MM.1S (cell line): ENCODE measurements around the gene FBLN1.

Experiments
- DNase-seq: peaks from one replicate; pipeline ENCODE4 v3.0.0-alpha.2; 2015
- H2AFZ ChIP-seq: fragments of 300-600 bp; sonication (generic); 2 replicates; pipeline ENCODE4 v1.6.0; 2016; ENCODE audit warnings: antibody characterized with exemption, low read length
- H3F3A ChIP-seq: fragments of 300-600 bp; sonication (generic); 2 replicates; pipeline ENCODE4 v1.6.1; 2016; ENCODE audit warnings: mild to moderate bottlenecking, antibody characterized with exemption, low read length, moderate library complexity, mixed read lengths; ENCODE audit not compliant: insufficient read depth
- H3K27ac ChIP-seq: fragments of 300-600 bp; sonication (generic); 2 replicates; pipeline ENCODE4 v1.5.1; 2016; ENCODE audit warnings: mild to moderate bottlenecking, low read length
- H3K27me3 ChIP-seq: fragments of 300-600 bp; sonication (generic); replicated peaks from 2 replicates; pipeline ENCODE4 v1.6.0; 2016; ENCODE audit warnings: low read length; ENCODE audit not compliant: insufficient read depth
- H3K36me3 ChIP-seq: fragments of 300-600 bp; sonication (generic); replicated peaks from 2 replicates; pipeline ENCODE4 v1.6.1; 2016; ENCODE audit warnings: mild to moderate bottlenecking, low read length, mixed read lengths; ENCODE audit not compliant: insufficient read depth
- H3K4me1 ChIP-seq: fragments of 300-600 bp; sonication (generic); 2 replicates; pipeline ENCODE4 v1.6.1; 2016; ENCODE audit warnings: low read length, mixed read lengths
- H3K4me2 ChIP-seq: fragments of 300-600 bp; sonication (generic); 2 replicates; pipeline ENCODE4 v1.6.0; 2016; ENCODE audit warnings: low read depth, low read length
- H3K4me3 ChIP-seq: fragments of 300-600 bp; sonication (generic); 2 replicates; pipeline ENCODE4 v1.5.1; 2016; ENCODE audit warnings: low read length, mixed read lengths
- H3K79me2 ChIP-seq: fragments of 300-600 bp; sonication (generic); 2 replicates; pipeline ENCODE4 v1.6.1; 2016; ENCODE audit warnings: mixed run types, low read length, mixed read lengths
- H3K9ac ChIP-seq: fragments of 300-600 bp; sonication (generic); 2 replicates; pipeline ENCODE4 v1.6.1; 2016; ENCODE audit warnings: low read length, mixed read lengths
- H3K9me2 ChIP-seq: fragments of 300-600 bp; sonication (generic); replicated peaks from 2 replicates; pipeline ENCODE4 v1.6.1; 2016; ENCODE audit warnings: mild to moderate bottlenecking, low read length, mixed read lengths; ENCODE audit not compliant: insufficient read depth
- H3K9me3 ChIP-seq: fragments of 300-600 bp; sonication (generic); replicated peaks from 2 replicates; pipeline ENCODE4 v1.6.1; 2016; ENCODE audit warnings: mild to moderate bottlenecking, low read length, mixed read lengths; ENCODE audit not compliant: insufficient read depth
- H4K20me1 ChIP-seq: fragments of 300-600 bp; sonication (generic); 2 replicates; pipeline ENCODE4 v1.6.1; 2016; ENCODE audit warnings: mild to moderate bottlenecking, low read length, moderate library complexity, mixed read lengths; ENCODE audit not compliant: insufficient read depth
- EZH2 ChIP-seq: fragments of 300-600 bp; sonication (generic); optimal IDR thresholded peaks from 2 replicates; pipeline ENCODE3; 2017; ENCODE audit warnings: low read depth, mild to moderate bottlenecking, antibody characterized with exemption, low read length, mixed read lengths
- EZH2phosphoT487 ChIP-seq: fragments of 300-600 bp; sonication (generic); IDR thresholded peaks from 2 replicates; pipeline ENCODE4 v1.6.1; 2018; ENCODE audit warnings: antibody characterized with exemption, low read length
- TF ChIP-seq, protein P1 (sequence below): fragments of 300-600 bp; sonication (generic); IDR thresholded peaks from 2 replicates; pipeline ENCODE4 v1.5.1; 2016; ENCODE audit warnings: antibody characterized with exemption, low read length, mixed read lengths

FBLN1 gene

DNA sequence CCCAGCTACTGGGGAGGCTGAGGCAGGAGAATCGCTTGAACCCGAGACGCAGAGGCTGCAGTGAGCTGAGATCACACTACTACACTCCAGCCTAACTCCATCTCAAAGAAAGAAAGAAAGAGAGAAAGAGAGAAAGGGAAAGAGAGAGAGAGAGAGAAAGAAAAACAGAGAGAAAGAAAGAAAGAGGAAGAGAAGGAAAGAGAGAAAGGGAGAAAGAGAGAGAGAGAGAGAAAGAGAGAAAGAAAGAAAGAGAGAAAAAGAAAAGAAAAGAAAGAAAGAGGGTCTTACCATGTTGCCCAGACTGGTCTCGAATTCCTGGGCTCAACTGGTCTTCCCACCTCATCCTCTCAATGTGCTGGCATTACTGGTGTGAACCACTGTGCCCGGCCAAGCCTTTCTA, 22.3 kb downstream of the FBLN1 start:
- Histone ChIP-seq H2AFZ (no peak overlapping the region), H3K4me2 (no peak overlapping the region), H3K9ac (no peak overlapping the region), H3K4me3 (no peak overlapping the region), H3K4me1 (no peaks in the 10 kb centered on the region), H4K20me1 (no peaks in the 10 kb centered on the region), H3K9me2 (no peaks in the 10 kb centered on the region), H3K27ac (no peak overlapping the region), H3K36me3 (no peaks in the 10 kb centered on the region), H3K79me2 (no peaks in the 10 kb centered on the region), H3F3A (no peaks in the 10 kb centered on the region), H3K9me3 (no peaks in the 10 kb centered on the region), H3K27me3 (peaks cover 95% of the 10 kb centered on the region)
- no peak for DNase-seq
- TF ChIP-seq, protein P1, sequence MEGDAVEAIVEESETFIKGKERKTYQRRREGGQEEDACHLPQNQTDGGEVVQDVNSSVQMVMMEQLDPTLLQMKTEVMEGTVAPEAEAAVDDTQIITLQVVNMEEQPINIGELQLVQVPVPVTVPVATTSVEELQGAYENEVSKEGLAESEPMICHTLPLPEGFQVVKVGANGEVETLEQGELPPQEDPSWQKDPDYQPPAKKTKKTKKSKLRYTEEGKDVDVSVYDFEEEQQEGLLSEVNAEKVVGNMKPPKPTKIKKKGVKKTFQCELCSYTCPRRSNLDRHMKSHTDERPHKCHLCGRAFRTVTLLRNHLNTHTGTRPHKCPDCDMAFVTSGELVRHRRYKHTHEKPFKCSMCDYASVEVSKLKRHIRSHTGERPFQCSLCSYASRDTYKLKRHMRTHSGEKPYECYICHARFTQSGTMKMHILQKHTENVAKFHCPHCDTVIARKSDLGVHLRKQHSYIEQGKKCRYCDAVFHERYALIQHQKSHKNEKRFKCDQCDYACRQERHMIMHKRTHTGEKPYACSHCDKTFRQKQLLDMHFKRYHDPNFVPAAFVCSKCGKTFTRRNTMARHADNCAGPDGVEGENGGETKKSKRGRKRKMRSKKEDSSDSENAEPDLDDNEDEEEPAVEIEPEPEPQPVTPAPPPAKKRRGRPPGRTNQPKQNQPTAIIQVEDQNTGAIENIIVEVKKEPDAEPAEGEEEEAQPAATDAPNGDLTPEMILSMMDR: no peak
- TF ChIP-seq EZH2phosphoT487 (no peak), EZH2 (no peak)

DNA sequence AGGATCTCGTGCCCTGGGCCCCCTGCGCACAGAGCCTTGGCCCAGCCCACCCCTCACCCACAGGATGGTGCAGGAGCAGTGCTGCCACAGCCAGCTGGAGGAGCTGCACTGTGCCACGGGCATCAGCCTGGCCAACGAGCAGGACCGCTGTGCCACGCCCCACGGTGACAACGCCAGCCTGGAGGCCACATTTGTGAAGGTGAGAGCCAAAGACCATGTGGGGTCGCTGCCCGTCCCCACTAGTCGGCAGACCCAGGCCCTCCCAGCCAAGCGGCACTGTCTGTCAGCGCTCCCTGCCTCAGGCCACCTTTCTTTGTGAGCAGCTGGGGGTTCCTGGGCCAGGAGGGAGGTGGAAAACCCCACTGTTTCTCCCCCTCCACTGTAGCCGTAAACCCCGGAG, 22.8 kb downstream of the FBLN1 start:
- TF ChIP-seq, protein P1: no peak
- TF ChIP-seq EZH2phosphoT487: no peak
- no peak for TF ChIP-seq EZH2
- H3K9me2 ChIP-seq: no peaks in the 10 kb centered on the region
- no peaks in the 10 kb centered on the region for H3K9me3 ChIP-seq
- no peak overlapping the region for H3K9ac ChIP-seq
- H3K4me2 ChIP-seq: no peak overlapping the region
- H3K4me1 ChIP-seq: no peaks in the 10 kb centered on the region
- no peaks in the 10 kb centered on the region for H3K36me3 ChIP-seq
- H3F3A ChIP-seq: no peaks in the 10 kb centered on the region
- DNase-seq: no peak
- no peak overlapping the region for H2AFZ ChIP-seq
- peaks cover 95% of the 10 kb centered on the region for H3K27me3 ChIP-seq
- H4K20me1 ChIP-seq: no peaks in the 10 kb centered on the region
- H3K79me2 ChIP-seq: no peaks in the 10 kb centered on the region
- H3K27ac ChIP-seq: no peak overlapping the region
- no peak overlapping the region for H3K4me3 ChIP-seq

DNA sequence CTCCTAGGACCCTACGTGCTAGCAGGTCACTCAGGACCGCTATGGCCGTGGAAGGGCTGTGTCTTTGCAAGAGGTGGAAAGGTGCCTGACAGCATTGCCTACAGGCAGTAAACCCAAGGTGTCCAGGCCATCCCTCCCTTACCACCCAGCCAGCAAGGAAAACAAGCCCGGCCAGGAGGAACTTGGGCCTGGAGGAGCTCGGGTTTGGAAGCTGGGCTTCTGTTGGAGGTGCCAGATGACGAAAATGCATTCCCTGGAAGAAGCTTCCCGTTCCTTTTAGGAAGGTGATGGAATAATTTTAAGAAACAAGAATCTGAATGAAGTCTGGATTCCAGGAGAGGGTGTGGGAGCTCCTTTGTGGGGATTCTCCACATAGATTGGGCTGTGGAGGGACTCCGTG, 23.6 kb downstream of the FBLN1 start:
- Histone ChIP-seq H3K9me3 (no peaks in the 10 kb centered on the region), H3K36me3 (no peaks in the 10 kb centered on the region), H3F3A (no peaks in the 10 kb centered on the region), H4K20me1 (no peaks in the 10 kb centered on the region), H3K4me2 (no peak overlapping the region), H2AFZ (no peak overlapping the region), H3K79me2 (no peaks in the 10 kb centered on the region), H3K4me3 (no peak overlapping the region), H3K27ac (no peak overlapping the region), H3K4me1 (no peaks in the 10 kb centered on the region), H3K9ac (no peak overlapping the region), H3K9me2 (no peaks in the 10 kb centered on the region), H3K27me3 (peaks cover 95% of the 10 kb centered on the region)
- TF ChIP-seq EZH2phosphoT487 (no peak), EZH2 (no peak)
- TF ChIP-seq, protein P1: no peak
- DNase-seq: no peak
